Caco-2 (cell line): ENCODE results near the gene LRRC4. TPM values are rescaled to one million over a fixed set of nuclear protein-coding genes. Genes with fewer than 3 reads are reported as not detected.

ENCODE experiments used
- BruUV-seq: library from RNA; stranded (reverse); fragments of 400-500 nt; replicated peaks from 2 replicates; lab custom pipeline; 2021; lab: Mats Ljungman, UMichigan
- CTCF ChIA-PET: fragments of 300-600 bp; sonication (Branson Sonifier 250); formaldehyde crosslinking; loops from one replicate; lab custom pipeline; 2022; ENCODE audit warnings: antibody characterized with exemption; lab: Charles Lee
- POLR2A ChIA-PET: fragments of 300-600 bp; sonication (Branson Sonifier 250); formaldehyde crosslinking; loops from one replicate; lab custom pipeline; 2022; ENCODE audit warnings: antibody characterized with exemption; lab: Charles Lee
- DNase-seq, 2 experiments: peaks; one replicate each; pipeline versions ENCODE4 v3.0.0 to v3.0.0-alpha.2; 2020 to 2022
- H3K27me3 ChIP-seq: replicated peaks from 2 replicates; pipeline ENCODE4 v1.6.0; 2011; ENCODE audit warnings: low read length; ENCODE audit not compliant: control insufficient read depth, insufficient read depth
- H3K36me3 ChIP-seq: 2 replicates; pipeline ENCODE4 v1.5.1; 2011; ENCODE audit warnings: low read length; ENCODE audit not compliant: control insufficient read depth, insufficient read depth
- H3K4me1 ChIP-seq: fragments of 250-450 bp; sonication (Bioruptor Pico); 2 replicates; pipeline ENCODE4 v1.5.1; 2020; ENCODE audit warnings: mild to moderate bottlenecking
- H3K4me3 ChIP-seq: 2 replicates; pipeline ENCODE4 v1.5.1; 2011; ENCODE audit warnings: low read depth, mild to moderate bottlenecking, control low read depth, low read length
- H3K9me3 ChIP-seq: fragments of 250-450 bp; sonication (Bioruptor Pico); 2 replicates; pipeline ENCODE4 v1.5.1; 2020; ENCODE audit warnings: mild to moderate bottlenecking, moderate library complexity
- H3K27ac Mint-ChIP-seq: one replicate; pipeline ENCODE4 v1.8.0; 2022; ENCODE audit warnings: mixed read lengths; ENCODE audit not compliant: unreplicated experiment
- H3K27me3 Mint-ChIP-seq: one replicate; pipeline ENCODE4 v1.8.0; 2022; ENCODE audit warnings: mixed read lengths; ENCODE audit not compliant: insufficient read depth, unreplicated experiment
- H3K36me3 Mint-ChIP-seq: one replicate; pipeline ENCODE4 v1.8.0; 2022; ENCODE audit warnings: mild to moderate bottlenecking, mixed read lengths; ENCODE audit not compliant: insufficient read depth, unreplicated experiment
- H3K4me1 Mint-ChIP-seq: one replicate; pipeline ENCODE4 v1.8.0; 2022; ENCODE audit warnings: low read depth, mixed read lengths; ENCODE audit not compliant: unreplicated experiment
- H3K4me3 Mint-ChIP-seq: one replicate; pipeline ENCODE4 v1.8.0; 2022; ENCODE audit warnings: mild to moderate bottlenecking, moderate library complexity, mixed read lengths; ENCODE audit not compliant: unreplicated experiment
- H3K9me3 Mint-ChIP-seq: one replicate; pipeline ENCODE4 v1.8.0; 2022; ENCODE audit warnings: mixed read lengths; ENCODE audit not compliant: unreplicated experiment
- intact Hi-C: fragments of 100-400 bp; cut with micrococcal nuclease; formaldehyde crosslinking; loops from one replicate; pipeline ENCODE4 v1.10.0; 2022; ENCODE audit not compliant: unreplicated experiment
- total RNA-seq: library from RNA; stranded (reverse); gene quantifications from 2 replicates; pipeline ENCODE4 v1.2.3, GENCODE V29; 2022
- TF ChIP-seq, protein P1 (sequence below), 2 experiments: fragments of 200-600 bp in 1 of 2; IDR thresholded peaks; 1 replicate in 1 of 2; 2 replicates in 1 of 2; pipeline versions ENCODE4 v1.5.1 to v1.8.0; 2011 to 2022; ENCODE audit warnings: antibody characterized with exemption in 1 of 2, control low read depth in 1 of 2, inconsistent platforms in 1 of 2, low read depth in 1 of 2, low read length in 1 of 2, mild to moderate bottlenecking in 1 of 2, moderate library complexity in 1 of 2; ENCODE audit not compliant: insufficient read depth in 1 of 2, severe bottlenecking in 1 of 2, unreplicated experiment in 1 of 2

The LRRC4 gene
- total RNA-seq, 1 experiment from 2014 or later, result not detected

DNA sequence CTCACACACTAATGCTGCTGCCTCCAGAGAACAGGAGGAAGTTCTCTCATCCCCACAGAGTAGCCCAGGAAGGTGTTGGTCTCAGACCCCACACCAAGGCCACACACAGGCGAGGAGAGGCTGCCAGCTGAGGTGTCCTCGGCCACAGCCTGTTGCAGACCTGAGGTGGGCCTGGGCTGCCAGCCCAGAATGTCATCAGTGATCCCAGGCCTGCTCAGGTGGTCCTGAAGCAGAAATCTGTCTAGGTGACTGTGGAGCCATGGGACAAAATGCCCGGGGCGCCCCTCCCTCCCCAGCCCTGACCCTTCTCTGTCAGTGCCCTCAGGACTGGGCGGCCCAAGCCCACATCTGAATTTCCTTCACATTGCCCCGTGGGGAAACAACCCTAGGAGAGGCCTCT lies 43.5 kb upstream of the LRRC4 start:
- Histone ChIP-seq H3K36me3 (no peaks in the 10 kb centered on the region), H3K4me1 (no peaks in the 10 kb centered on the region), H3K9me3 (no peaks in the 10 kb centered on the region), H3K4me3 (no peak overlapping the region), H3K27me3 (no peaks in the 10 kb centered on the region)
- TF ChIP-seq, protein P1, sequence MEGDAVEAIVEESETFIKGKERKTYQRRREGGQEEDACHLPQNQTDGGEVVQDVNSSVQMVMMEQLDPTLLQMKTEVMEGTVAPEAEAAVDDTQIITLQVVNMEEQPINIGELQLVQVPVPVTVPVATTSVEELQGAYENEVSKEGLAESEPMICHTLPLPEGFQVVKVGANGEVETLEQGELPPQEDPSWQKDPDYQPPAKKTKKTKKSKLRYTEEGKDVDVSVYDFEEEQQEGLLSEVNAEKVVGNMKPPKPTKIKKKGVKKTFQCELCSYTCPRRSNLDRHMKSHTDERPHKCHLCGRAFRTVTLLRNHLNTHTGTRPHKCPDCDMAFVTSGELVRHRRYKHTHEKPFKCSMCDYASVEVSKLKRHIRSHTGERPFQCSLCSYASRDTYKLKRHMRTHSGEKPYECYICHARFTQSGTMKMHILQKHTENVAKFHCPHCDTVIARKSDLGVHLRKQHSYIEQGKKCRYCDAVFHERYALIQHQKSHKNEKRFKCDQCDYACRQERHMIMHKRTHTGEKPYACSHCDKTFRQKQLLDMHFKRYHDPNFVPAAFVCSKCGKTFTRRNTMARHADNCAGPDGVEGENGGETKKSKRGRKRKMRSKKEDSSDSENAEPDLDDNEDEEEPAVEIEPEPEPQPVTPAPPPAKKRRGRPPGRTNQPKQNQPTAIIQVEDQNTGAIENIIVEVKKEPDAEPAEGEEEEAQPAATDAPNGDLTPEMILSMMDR (IDR thresholded peaks at IDR 0.05; ENCODE audit: insufficient read depth in 1 of 2, low read depth in 1 of 2, low read length in 1 of 2, severe bottlenecking in 1 of 2, unreplicated experiment in 1 of 2), result no peak
- no peak for DNase-seq
- POLR2A ChIA-PET, result no interaction called here
- Mint-ChIP-seq H3K4me3 (no peak overlapping the region), H3K4me1 (no peaks in the 10 kb centered on the region), H3K27me3 (no peaks in the 10 kb centered on the region), H3K27ac (no peak overlapping the region), H3K36me3 (peaks cover 62% of the 10 kb centered on the region), H3K9me3 (no peaks in the 10 kb centered on the region)
- BruUV-seq, result no TSS peak
- CTCF ChIA-PET, result no interaction called here
- intact Hi-C loops, result no loop called here

DNA sequence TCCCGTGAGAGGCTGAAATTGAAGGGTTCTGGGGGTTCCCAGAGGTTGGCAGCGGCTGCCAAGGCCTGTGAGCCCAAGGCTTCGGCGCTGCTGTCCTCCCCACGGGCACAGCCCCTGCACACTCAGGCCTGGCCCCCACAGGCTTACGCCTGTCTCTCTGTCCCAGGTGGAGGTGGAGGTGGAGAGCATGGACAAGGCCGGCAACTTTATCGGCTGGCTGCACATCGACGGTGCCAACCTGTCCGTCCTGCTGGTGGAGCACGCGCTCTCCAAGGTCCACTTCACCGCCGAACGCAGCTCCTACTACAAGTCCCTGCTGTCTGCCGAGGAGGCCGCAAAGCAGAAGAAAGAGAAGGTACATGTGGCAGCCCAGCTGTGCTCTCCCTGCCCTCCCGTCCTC lies 43.1 kb upstream of the LRRC4 start:
- H3K27ac Mint-ChIP-seq, result no peak overlapping the region
- no peaks in the 10 kb centered on the region for H3K27me3 Mint-ChIP-seq
- no peak overlapping the region for H3K4me3 Mint-ChIP-seq
- H3K9me3 Mint-ChIP-seq, result no peaks in the 10 kb centered on the region
- H3K9me3 ChIP-seq, result no peaks in the 10 kb centered on the region
- H3K4me1 Mint-ChIP-seq, result no peaks in the 10 kb centered on the region
- H3K4me1 ChIP-seq, result no peaks in the 10 kb centered on the region
- H3K36me3 ChIP-seq, result no peaks in the 10 kb centered on the region
- TF ChIP-seq, protein P1 (IDR thresholded peaks at IDR 0.05; ENCODE audit: insufficient read depth in 1 of 2, low read depth in 1 of 2, low read length in 1 of 2, severe bottlenecking in 1 of 2, unreplicated experiment in 1 of 2), result no peak
- BruUV-seq, result no TSS peak
- H3K27me3 ChIP-seq, result no peaks in the 10 kb centered on the region
- DNase-seq, result no peak
- ChIA-PET CTCF (no interaction called here), POLR2A (no interaction called here)
- H3K36me3 Mint-ChIP-seq, result peaks cover 62% of the 10 kb centered on the region
- intact Hi-C loops, result no loop called here
- no peak overlapping the region for H3K4me3 ChIP-seq

DNA sequence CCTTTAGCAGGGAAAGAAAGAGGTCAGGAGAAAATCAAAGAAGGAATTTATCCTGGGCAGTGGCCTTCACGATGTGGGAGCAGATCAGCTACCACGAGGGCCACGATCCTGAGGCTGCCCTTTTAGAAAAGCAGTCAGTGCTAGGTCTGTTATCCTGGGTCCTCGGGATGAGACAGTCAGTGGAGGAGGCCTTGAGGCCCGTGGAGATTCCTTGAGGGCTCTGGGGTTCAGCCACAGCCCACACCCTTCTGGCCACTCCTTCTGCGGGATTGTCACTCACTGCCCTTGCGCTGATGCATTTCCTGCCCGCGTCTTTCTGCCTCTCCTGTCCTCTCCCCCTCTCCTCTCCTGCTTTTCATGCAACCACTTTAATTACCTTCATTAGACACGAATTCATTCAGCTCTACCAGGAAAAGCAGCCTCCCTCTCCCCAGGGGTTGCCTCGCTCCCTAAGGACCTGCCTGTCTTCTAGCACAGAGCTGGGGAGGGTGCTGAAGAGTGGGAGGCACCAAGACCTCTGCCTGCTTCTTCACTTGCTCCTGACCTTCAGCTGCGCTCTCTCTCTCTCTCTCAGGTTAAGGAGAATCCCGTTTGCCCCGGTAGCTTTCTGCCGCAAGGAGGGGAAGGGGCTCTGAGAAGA lies 42.6 kb upstream of the LRRC4 start:
- Mint-ChIP-seq H3K27ac (no peak overlapping the region), H3K9me3 (no peaks in the 10 kb centered on the region), H3K4me1 (no peaks in the 10 kb centered on the region), H3K36me3 (peaks cover 62% of the 10 kb centered on the region), H3K4me3 (no peak overlapping the region), H3K27me3 (no peaks in the 10 kb centered on the region)
- TF ChIP-seq, protein P1 (IDR thresholded peaks at IDR 0.05; ENCODE audit: insufficient read depth in 1 of 2, low read depth in 1 of 2, low read length in 1 of 2, severe bottlenecking in 1 of 2, unreplicated experiment in 1 of 2), result no peak
- Histone ChIP-seq H3K4me3 (no peak overlapping the region), H3K27me3 (no peaks in the 10 kb centered on the region), H3K4me1 (no peaks in the 10 kb centered on the region), H3K36me3 (no peaks in the 10 kb centered on the region), H3K9me3 (no peaks in the 10 kb centered on the region)
- no peak for DNase-seq
- ChIA-PET CTCF (no interaction called here), POLR2A (no interaction called here)
- intact Hi-C loops, result no loop called here
- no TSS peak for BruUV-seq
